GM18520 (cell line): ENCODE measurements around the gene ETF1.

Experiments
- ATAC-seq: cut with Tn5 transposase; IDR thresholded peaks from one replicate; pipeline ENCODE4 v1.9.1; 2021; ENCODE audit not compliant: unreplicated experiment

The ETF1 gene

DNA sequence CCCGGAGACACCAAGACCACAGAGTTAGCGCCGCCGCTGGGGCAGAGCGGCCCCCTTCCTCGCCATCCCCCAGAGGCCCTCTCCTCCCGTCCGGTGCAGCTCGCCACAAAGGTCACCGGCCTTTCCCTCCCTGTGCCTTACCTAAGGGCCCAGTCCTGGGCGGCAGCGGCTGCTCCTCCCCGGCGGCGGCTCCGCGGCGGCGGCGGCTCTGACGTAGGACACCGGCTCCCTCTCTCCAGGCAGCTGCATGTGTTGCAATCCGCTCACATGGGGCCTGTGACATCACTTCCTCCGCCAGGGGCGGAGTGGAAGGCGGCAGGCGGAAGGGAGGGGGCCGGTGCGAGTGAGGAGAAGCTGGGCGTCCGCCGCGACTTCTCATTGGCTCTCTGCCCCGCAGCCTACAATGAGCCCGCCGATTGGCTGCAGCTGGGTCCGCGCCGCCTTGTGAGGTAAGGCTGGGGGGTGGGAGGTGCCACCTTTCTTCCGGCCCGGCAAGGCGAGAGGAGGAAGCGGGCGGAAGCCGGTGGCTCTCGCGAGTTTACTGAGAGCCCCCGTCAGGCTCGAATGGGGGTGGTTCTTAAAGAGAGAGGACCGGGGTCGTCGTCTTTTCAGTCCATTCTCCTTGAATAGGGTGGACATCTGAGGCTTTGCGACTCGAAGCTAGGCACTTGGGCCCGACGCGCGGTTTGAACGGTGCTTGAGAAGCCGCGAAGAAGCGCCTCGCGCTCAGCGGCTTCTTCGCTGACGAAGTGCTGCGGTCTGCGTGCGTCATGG lies at the start of gene ETF1:
ETF1 (minus strand) TSS at position 281 of the 774 bp plus-strand sequence. CDS start 318 bp downstream, outside the sequence.
- peak; percentile 90 for ATAC-seq

DNA sequence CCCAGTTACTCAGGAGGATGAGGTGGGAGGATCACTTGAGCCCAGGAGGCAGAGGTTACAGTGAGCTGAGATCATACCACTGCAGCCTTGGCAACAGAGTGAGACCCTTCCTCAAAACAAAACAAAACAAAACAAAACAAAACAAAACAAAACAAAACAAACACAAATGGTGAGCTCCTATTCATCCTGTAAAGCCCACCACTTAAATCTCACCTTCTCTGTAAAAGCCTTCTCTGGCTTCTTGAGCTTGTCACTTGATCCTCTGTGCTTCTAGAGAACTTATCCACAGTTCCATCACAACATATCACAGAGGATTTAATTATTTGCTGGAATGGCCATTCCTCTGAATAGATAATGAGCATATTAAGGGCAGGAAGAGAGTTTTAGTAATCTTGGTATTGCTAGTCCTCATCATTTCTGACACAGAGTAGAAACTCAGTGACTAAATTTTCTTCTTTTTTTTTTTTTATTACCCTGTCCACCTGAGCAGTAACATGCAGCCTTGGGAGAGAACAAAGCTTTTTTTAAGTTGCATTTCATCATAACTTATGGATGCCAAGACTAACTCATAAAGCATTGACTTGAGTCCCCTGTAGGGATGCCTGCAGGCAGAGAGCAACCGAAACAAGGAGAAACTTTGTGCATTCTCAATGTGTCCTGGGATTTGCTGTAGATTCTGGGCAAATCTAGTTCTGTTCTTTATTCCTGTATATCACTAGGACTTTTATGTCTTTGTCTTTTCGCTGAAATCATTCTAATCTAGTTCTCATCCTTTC lies 45.2 kb upstream of the ETF1 start:
- no peak for ATAC-seq

DNA sequence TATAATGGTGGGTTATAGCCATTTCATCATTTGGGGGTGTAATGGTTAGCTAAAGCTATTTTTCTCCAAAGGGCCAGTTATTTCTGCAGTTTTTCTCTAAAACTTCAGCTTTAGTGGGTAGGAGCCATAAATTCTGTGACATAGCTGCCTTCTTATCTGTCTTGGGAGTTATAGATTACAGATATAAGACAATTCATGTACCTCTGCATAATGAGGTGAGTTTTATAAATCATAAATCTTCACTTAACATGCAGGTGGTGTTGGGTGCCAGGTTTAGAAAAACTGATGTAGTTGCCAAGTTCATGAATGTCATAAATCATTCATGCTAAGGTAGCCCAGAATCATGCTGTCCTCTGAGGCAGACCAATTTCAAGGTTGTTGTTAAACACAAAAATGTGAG lies 42.1 kb upstream of the ETF1 start:
- no peak for ATAC-seq

DNA sequence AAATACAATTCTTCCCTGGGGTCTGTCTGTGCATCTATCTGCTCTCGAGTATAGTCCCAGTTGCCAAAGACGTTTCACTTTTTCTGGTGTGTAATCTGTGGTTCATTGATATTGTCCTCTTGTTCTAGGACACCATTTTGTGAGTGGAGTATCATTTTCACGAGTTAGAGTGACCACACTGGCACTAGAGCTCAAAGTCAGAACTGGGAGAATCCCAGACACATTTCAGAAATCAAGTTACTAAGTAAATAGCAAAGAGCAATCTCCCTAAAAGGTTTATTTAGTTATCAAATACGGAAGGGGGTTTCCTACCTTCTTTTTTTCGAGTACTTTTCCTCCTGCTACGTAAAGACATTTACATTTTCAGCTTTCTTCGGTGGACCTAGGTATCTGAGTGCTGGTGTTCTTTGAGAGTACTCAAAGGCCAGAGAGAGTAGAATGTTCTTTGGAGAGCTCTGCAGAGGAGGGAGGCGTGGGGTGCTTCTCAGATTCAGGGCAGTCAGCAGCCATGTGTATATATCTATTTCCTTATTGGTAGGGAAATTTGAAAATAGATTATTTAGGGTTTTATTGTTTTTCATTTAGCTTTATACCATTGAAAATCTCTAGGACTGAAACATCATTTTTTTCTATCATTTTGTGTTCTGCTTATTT lies 41.1 kb upstream of the ETF1 start:
- no peak for ATAC-seq

DNA sequence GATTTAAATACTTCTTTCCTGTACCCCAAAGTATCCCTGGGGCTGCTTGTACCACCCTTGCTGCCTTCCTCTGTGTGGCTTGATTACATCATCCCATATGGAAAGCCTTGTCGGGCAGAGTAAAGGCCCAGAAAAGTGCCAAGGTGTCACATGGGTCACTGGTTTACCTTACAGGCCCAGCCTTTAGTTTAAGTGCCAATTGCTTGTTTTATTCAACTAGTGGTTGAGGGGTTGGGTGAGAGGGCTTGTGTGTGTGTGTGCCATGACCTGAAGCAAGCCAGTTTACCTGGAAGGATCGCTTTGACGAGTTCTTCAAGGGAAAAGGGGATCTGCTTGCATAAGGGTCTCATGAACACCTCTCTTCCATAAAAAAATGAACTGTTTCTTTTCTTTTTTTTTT lies 39.9 kb upstream of the ETF1 start:
- ATAC-seq, result no peak

DNA sequence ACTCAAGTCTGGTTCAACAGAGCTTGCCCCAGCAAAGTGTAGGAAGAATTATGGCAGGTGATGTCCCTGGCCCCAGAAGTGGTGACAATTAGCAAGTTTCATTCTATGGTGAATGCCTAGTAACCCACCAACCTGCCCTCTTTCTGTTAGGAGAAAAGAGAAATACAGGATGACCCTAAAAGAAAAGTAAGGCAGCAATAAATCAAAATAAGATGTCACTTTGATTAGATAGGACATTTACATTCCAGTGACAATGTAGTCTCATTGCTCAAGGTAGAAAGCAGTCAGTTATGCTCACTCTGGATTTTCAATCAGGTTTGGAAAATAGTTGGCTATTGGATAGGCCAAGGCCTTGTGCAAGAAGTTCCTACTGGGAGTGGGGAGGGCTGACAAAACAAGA lies 37.7 kb upstream of the ETF1 start:
- ATAC-seq, result no peak

DNA sequence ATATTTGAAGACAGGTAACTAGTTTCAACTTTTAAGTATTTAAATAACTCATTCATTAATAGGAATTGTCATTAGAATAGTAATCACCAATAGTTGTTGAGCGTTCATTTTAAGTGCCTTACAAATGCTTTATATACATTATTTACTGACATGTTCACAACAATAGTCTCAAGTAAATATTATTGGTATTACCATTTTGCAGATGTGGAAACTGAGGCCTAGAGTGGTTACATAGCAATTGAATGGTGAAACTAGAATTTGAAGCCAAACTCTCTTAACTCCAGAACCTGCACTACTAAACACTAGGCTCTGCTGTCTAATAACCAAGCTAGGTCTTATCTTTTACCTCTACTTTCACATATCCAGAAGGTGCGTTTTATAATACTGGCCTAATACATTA lies 37.0 kb upstream of the ETF1 start:
- ATAC-seq, result no peak

DNA sequence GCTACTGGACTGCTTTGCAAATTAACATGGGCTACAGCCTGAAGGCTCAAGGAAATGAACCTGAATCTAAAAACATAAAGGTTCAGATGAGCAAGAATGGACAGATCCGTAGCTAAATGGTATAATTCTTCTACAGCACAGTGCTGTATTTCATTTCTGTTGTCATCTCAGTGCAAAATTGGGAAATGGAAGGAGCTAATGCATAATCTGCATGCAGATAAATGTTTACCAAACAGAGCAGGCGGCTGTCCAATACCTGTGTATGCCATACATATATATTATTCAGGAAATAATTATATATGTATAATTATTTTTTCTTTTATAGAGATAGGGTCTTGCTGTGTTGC lies 36.5 kb upstream of the ETF1 start:
- no peak for ATAC-seq

DNA sequence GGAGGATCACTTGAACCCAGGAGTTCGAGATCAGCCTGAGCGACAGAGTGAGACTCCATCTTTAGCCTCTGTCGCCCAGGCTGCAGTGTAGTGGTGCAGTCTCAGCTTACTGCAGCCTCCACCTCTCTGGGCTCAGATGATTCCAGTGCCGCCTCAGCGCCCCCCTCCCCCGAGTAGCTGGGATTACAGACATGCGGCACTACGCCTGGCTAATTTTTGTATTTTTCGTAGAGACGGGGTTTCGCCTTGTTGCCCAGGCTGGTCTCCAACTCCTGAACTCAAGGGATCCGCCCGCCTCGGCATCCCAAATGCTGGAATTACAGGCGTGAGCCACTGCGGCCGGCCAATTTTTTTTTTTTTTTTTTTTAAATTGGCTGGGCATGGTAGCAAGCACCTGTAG lies 34.4 kb upstream of the ETF1 start:
- no peak for ATAC-seq

DNA sequence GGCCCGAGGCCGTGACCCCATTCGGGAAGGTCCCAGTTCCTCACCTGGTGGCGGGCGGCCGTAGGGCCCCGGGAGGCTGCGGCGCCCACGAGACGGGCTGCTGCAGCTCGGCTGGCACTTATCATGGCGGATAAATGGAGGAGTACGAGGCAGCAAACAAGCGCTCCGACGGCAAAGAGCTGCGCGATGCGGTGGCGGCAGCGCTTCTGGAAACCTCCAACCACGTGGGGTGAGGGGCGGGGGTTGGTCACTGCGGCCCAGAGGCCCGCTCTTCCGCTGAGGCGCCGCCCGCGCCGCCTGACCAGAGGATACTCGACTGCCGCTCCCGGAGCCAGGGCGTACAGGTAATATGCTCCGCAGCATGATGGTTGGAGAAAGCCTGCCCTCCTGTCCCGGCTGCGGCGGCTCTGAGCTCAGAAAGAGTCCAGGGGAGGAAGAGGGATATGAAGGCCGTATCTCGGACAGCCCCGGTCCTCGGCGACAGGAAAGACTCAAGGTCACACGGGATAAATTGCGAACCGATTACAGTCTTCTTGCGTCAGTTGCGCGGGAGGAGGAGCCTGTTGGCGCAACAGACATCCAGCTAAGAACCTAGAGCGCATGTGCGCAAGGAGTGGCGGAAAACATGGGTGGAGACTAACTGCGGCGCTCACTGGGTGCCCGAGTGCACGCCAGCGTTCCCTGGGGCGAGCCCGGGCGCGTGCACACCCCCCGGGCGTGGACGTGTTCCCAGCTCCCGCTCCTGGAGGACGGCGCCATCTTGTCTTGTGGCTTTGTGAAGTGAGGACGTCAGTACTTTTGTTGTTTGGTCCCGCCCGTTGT lies 32.4 kb upstream of the ETF1 start, which contains the start of gene HSPA9:
HSPA9 (minus strand) TSS at position 208 of the 822 bp plus-strand sequence; CDS start at position 125, 83 bp downstream.
- ATAC-seq, result peak; percentile 75

DNA sequence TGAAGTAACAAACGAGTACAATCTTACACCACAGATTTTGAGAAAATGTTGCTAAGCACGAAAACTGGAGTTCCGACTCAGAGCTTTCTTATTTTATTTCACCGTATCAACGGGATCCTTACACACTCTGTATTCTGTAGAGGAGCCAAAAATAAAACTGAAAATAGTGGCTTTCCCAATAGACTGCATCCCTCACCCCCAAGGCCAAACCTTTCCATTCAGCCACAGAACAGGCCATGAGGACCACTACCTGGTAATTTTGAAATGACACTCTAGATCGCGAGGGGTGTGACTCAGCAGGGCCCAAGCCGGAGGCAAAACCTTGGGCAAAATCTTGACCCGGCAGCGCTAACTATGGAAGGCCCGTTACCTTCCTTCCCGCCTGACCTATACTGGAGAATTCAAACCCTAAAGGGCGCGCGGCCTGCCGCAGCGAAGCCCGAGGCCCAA lies 31.7 kb upstream of the ETF1 start:
- ATAC-seq, result peak; percentile 18

DNA sequence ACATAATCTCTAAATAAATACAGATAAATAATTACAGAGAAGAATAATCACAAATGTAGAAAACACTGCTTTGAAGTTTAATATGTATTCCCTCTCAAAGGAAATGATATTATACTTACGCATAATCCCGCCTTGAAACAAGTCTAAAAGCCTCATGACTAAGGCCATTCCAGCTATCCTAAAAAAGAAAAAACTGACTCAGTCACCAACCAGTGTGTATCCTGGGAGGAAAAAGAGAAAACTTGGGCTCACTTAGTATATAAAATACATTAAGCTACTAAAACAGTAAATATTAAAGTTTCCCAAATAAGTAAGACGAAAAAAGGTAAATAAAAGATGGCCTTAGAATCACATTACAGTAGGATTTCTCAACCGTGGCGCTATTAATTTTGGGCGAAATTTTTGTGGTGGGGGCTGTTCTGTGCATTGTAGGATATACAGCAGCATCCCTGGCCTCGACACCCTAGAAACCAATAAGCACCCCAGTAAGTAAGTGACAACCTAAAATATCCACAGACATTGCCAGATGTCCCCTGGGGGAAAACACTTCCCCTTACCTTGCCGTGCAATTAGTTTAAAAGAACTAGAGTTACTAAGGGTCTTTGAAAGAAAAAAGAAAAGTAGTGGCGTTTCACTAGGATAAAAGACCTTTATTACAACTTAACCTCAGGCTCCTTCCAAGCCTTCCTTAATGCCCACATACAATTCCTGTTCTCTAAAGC lies 31.1 kb upstream of the ETF1 start:
- no peak for ATAC-seq

DNA sequence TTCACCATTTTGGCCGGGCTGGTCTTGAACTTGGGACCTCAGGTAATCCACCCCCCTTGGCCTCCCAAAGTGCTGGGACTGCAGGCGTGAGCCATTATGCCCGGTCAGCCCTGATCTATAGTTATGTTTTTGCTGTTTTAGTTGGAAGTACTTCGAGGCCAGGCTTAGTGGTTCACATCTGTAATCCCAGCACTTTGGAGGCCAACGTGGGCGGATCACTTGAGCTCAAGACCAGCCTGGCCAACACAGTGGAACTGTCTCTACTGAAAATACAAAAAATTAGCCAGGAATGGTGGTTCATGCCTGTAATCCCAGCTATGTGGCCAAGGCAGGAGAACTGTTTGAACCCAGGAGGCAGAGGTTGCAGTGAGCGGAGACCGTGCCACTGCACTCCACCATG lies 30.2 kb upstream of the ETF1 start:
- no peak for ATAC-seq

DNA sequence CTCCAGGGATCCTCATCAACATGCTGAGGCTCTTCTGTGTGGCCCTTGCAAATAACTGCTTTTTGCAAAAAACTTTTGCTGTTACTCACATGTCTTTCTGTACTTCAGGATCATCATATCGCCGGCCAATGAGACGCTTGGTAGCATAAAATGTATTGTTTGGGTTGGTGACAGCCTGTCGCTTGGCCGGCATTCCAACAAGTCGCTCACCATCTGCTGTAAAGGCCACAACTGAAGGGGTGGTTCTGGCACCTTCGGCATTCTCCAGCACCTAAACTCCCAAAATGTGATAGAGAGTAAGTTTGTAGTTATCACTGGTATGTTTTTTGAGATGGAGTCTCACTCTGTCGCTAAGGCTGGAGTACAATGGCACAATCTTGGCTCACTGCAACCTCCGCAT lies 27.8 kb upstream of the ETF1 start:
- no peak for ATAC-seq

DNA sequence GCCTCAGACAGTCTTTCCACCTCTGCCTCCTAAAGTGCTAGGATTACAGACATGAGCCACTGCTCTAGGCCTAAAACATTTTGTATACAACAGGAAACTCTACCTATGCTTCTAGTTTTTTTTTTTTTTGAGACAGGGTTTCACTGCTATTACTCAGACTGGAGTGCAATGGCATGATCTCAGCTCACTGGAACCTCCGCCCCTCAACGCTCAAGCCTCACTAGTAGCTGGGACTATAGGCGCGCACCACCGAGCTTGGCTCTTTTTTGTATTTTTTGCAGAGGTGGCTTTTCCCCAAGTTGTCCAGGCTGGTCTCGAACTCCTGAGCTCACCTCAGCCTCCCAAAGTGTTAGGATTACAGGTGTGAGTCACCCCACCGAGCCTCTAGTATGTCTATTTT lies 26.7 kb upstream of the ETF1 start:
- ATAC-seq, result no peak

DNA sequence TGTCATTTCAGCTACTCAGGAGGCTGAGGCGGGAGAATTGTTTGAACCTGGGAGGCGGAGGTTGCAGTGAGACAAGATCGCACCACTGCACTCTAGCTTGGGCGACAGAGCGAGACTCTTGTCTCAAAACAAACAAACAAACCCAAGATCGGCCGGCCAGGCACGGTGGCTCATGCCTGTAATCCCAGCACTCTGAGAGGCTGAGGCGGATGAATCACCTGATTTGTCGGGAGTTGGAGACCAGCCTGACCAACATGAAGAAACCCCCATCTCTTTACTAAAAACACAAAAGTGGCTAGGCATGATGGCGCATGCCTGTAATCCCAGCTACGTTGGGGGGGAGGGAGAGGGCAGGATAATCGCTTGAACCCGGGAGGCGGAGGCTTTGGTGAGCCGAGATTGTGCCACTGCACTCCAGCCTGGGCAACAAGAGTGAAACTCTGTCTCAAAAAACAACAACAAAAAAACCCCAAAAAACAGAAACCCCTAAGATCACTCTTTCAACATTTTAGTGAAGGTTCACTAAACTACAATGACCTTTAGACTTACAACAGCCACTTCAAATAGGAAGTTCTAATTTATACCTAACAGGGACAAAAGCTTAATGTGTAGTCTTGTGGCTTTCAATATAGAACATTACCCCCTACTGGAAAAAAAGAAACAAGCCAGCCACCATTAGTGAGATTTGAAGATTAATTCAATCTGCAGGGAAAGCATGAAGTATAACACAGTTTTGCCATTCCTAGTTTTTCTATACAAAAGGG lies 25.2 kb upstream of the ETF1 start:
- ATAC-seq, result no peak

DNA sequence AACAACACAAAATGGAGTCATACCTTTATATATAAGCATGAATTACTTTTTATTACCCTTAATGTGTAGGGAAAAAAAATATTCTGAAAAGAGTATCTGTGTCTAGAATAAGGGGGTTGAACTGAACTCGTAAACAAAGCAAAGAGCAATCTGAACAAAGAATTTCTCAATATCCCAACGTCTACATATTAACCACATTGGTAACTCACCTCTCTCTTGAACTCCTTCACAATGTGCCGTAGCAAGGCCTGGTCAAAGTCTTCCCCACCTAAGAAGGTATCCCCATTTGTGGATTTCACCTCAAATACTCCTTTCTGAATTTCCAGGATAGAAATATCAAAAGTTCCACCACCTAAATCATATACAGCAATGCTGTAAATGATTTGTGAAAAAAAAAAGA lies 23.8 kb upstream of the ETF1 start:
- ATAC-seq, result no peak

DNA sequence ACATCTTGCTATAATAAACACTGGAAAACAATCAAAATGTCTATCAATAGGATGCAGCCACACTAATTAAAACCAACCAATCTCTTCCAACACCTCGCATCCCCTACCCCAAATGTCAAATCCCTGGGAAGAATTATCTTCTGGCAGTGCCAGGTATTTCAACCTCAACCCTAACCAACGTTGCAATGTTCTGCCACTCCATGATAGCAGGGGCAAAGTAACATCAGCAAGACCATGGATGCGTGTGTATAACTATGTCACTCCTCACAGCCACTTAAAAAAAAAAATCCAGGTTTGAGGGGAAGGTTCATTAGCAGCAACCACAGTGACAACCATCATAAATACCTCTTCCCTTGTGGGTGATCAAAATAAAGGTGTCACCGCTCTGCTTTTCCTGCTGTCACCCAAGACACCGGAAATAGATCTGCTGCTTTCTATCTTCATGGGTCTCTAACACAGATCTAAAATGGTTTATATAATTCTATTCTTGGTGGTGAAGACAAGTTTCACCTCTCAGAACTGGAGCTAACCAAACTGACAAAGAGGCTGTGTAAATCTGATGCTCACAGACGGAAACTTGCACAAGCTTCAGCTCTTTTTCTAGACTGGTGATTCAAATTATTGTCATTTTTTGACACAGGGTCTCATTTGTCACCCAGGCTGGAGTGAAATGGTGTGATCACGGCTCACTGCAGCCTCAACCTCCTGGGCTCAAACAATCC lies 22.2 kb upstream of the ETF1 start:
- peak; percentile 58 for ATAC-seq

DNA sequence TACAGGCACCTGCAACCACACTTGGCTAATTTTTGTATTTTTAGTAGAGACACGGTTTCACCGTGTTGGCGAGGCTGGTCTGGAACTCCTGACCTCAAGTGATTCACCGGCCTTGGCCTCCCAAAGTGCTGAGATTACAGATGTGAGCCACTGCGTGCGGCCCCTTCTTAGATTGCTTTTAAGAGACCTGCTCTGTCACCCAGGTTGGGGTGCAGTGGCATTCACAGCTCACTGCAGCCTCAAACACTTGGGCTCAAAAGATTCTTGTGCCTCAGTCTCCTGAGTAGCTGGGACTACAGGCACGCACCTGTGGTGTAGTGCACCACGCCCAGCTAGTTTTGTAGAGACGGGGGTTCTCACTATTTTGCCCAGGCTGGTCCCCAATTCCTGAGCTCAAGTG lies 21.2 kb upstream of the ETF1 start:
- ATAC-seq, result no peak
